Nephron (organoid): Measurements from ENCODE around the gene BEAN1.

Source experiments
- H3K27ac Mint-ChIP-seq, 3 experiments: 2 replicates each; pipeline ENCODE4 v1.8.0; 2020; ENCODE audit warnings: mixed read lengths in 3 of 3, mild to moderate bottlenecking in 2 of 3, moderate library complexity in 1 of 3
- H3K27me3 Mint-ChIP-seq: 2 replicates; pipeline ENCODE4 v1.8.0; 2021; ENCODE audit warnings: low read depth, mild to moderate bottlenecking, moderate library complexity, mixed read lengths
- H3K36me3 Mint-ChIP-seq: 2 replicates; pipeline ENCODE4 v1.8.0; 2020; ENCODE audit warnings: low read depth, mixed read lengths
- H3K4me1 Mint-ChIP-seq: 2 replicates; pipeline ENCODE4 v1.8.0; 2020; ENCODE audit warnings: mixed read lengths
- H3K4me3 Mint-ChIP-seq, 3 experiments: 2 replicates each; pipeline ENCODE4 v1.8.0; 2020; ENCODE audit warnings: mild to moderate bottlenecking in 3 of 3, mixed read lengths in 3 of 3, moderate library complexity in 2 of 3
- H3K9me3 Mint-ChIP-seq: 2 replicates; pipeline ENCODE4 v1.8.0; 2020; ENCODE audit warnings: mixed read lengths
- TF ChIP-seq, protein P1 (sequence below), 3 experiments: fragments of 200-600 bp; sonication (generic); IDR thresholded peaks; one replicate each; pipeline ENCODE4 v1.5.0; 2021; ENCODE audit warnings: antibody characterized with exemption in 3 of 3; ENCODE audit not compliant: unreplicated experiment in 3 of 3

BEAN1 gene

DNA sequence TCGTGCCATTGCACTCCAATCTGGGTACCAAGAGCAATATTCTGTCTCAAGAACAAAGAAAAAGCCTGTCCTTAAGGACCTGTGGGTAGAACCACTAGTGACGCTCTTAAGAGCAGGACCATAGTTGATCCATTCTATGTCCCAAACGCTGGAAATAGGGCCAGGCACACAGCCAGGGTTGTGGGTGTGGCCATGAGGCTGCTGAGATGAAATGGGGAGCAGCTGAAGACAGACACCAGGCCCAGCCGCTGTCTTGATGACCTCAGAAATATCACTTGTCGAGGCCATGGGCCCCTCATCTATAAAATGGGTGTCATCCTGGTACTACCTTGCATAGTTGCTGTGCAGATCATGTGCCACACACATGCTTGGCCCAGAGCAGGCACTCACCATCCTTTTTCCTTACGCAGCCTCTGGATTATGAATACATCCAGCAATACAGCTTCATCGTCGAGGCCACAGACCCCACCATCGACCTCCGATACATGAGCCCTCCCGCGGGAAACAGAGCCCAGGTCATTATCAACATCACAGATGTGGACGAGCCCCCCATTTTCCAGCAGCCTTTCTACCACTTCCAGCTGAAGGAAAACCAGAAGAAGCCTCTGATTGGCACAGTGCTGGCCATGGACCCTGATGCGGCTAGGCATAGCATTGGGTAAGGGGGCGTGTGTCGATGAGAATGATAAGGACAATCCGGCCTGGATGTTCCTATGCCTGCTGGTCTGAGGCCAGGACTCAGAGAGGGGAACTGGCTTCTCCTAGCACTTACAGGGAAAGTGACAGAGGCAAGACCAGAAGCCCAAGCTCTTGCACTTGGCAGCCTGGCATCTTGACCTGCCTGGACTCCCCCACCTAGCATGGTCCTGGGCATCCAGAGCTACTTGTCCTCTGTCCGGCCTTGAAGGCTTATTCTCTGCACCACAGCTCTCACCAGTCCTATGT lies 35.1 kb upstream of the BEAN1 start:
- H3K9me3 Mint-ChIP-seq: no peaks in the 10 kb centered on the region
- no peak overlapping the region for H3K4me3 Mint-ChIP-seq
- H3K27me3 Mint-ChIP-seq: peaks cover 3% of the 10 kb centered on the region
- no peaks in the 10 kb centered on the region for H3K4me1 Mint-ChIP-seq
- TF ChIP-seq, protein P1, sequence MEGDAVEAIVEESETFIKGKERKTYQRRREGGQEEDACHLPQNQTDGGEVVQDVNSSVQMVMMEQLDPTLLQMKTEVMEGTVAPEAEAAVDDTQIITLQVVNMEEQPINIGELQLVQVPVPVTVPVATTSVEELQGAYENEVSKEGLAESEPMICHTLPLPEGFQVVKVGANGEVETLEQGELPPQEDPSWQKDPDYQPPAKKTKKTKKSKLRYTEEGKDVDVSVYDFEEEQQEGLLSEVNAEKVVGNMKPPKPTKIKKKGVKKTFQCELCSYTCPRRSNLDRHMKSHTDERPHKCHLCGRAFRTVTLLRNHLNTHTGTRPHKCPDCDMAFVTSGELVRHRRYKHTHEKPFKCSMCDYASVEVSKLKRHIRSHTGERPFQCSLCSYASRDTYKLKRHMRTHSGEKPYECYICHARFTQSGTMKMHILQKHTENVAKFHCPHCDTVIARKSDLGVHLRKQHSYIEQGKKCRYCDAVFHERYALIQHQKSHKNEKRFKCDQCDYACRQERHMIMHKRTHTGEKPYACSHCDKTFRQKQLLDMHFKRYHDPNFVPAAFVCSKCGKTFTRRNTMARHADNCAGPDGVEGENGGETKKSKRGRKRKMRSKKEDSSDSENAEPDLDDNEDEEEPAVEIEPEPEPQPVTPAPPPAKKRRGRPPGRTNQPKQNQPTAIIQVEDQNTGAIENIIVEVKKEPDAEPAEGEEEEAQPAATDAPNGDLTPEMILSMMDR (IDR thresholded peaks at IDR 0.05; ENCODE audit: unreplicated experiment in 3 of 3): no peak
- H3K27ac Mint-ChIP-seq: no peak overlapping the region
- H3K36me3 Mint-ChIP-seq: no peaks in the 10 kb centered on the region

DNA sequence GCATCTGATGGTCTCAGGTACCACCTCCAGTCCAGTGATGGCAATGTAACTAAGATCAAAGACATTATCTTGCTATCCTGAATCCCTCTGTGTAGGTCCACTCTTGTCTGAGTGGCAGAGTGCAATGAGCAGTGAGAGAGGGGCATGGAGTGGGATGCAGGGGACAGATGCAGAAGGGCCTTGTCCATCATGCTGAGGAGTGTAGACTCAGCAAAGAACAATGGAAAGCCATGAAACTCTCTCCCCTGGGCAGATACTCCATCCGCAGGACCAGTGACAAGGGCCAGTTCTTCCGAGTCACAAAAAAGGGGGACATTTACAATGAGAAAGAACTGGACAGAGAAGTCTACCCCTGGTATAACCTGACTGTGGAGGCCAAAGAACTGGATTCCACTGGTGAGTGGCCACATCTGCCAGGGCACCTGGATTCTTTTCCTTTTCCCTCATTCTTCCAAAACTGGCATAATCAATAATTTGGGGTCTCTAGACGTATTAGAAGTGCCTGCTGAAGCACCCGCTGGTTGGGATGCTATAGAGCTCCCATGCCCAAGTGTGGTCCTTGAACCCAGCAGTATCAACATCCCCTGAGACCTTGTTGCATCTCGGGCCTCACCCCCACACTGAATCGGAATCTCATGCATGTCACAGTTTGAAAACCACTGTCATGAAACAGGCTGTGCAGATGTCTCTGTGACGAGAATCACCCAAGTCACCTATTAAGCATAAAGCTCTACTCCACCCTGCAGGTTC lies 31.1 kb upstream of the BEAN1 start:
- no peaks in the 10 kb centered on the region for H3K9me3 Mint-ChIP-seq
- peaks cover 3% of the 10 kb centered on the region for H3K27me3 Mint-ChIP-seq
- H3K27ac Mint-ChIP-seq: no peak overlapping the region
- peaks cover 5% of the 10 kb centered on the region for H3K4me1 Mint-ChIP-seq
- TF ChIP-seq, protein P1 (IDR thresholded peaks at IDR 0.05; ENCODE audit: unreplicated experiment in 3 of 3): no peak
- H3K4me3 Mint-ChIP-seq: no peak overlapping the region
- H3K36me3 Mint-ChIP-seq: no peaks in the 10 kb centered on the region

DNA sequence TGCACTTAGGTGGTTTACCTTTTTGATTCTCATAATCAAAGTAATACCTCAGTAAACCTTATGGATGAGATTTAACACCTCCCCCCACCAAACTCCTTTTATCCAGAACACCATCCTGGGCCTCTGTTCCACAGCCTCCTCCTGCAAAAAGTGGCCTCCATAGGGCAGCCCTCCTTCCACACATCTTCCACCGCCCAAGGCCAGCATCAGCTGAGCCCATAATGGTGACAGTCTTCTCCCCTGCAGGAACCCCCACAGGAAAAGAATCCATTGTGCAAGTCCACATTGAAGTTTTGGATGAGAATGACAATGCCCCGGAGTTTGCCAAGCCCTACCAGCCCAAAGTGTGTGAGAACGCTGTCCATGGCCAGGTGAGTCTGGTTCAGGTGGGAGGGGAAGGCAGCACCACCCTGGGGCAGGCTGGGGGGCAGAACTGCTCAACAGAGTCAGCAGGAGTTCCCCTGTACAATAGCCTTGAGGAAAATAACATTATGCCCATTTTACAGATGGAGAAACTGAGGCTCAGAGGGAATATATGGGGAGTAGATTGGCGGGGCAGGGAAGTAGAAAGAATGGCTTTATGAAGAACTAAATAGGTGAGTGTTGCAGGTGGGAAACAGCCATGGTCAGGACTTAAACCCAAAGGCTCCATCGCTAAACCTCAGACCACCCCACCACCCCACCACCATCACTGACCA lies 29.2 kb upstream of the BEAN1 start:
- H3K36me3 Mint-ChIP-seq: no peaks in the 10 kb centered on the region
- peaks cover 9% of the 10 kb centered on the region for H3K4me1 Mint-ChIP-seq
- peaks cover 3% of the 10 kb centered on the region for H3K27me3 Mint-ChIP-seq
- no peak overlapping the region for H3K27ac Mint-ChIP-seq
- no peak overlapping the region for H3K4me3 Mint-ChIP-seq
- TF ChIP-seq, protein P1 (IDR thresholded peaks at IDR 0.05; ENCODE audit: unreplicated experiment in 3 of 3): no peak
- no peaks in the 10 kb centered on the region for H3K9me3 Mint-ChIP-seq

DNA sequence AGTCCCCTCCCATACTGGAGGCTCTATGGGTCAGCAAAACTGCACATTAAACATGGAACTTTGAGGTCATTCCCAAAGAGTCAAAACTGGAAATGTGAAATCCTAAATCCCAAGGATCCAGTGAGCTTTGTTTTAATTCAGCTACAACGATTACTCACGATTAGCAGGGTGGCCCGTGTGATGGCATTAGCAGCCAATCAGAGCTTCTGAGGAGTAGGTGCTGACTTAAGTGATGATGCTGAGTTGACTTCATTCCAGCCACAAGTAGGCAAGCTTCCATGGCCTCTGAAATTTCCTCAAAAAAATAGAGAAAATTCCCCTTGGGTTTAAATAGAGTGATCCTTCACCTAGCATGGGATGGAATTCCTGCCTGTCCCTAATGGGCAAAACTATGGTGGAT lies 28.1 kb upstream of the BEAN1 start:
- no peak overlapping the region for H3K4me3 Mint-ChIP-seq
- peaks cover 7% of the 10 kb centered on the region for H3K27me3 Mint-ChIP-seq
- H3K9me3 Mint-ChIP-seq: no peaks in the 10 kb centered on the region
- TF ChIP-seq, protein P1 (IDR thresholded peaks at IDR 0.05; ENCODE audit: unreplicated experiment in 3 of 3): no peak
- H3K27ac Mint-ChIP-seq: no peak overlapping the region
- no peaks in the 10 kb centered on the region for H3K36me3 Mint-ChIP-seq
- peaks cover 9% of the 10 kb centered on the region for H3K4me1 Mint-ChIP-seq

DNA sequence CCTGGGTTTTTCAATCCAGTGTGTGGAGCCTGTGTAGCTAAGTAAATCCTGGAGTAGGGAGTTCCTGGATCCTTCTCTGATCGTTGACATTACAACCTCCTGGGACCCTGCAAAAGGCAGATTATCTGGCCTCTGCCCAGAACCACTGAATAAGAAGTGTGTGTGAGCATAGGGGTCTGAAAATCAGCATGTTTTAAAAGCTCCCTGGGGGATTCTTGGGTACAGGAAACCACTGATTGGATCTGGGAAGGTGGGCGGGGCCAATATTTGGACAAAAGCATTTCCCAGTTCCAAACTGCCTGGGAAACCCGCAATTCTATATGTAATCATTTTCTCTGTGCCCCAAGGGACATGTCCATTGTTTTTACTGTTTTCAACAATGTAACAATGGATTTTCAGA lies 27.2 kb upstream of the BEAN1 start:
- no peaks in the 10 kb centered on the region for H3K9me3 Mint-ChIP-seq
- no peak overlapping the region for H3K4me3 Mint-ChIP-seq
- TF ChIP-seq, protein P1 (IDR thresholded peaks at IDR 0.05; ENCODE audit: unreplicated experiment in 3 of 3): no peak

More for the DNA sequence above, 27.2 kb upstream of the BEAN1 start:
- Mint-ChIP-seq H3K27ac (peak overlapping the region in 1 of 3 experiments; percentile 67), H3K4me1 (peaks cover 9% of the 10 kb centered on the region), H3K36me3 (no peaks in the 10 kb centered on the region), H3K27me3 (peaks cover 12% of the 10 kb centered on the region)
